Measurements from ENCODE around the gene P4HA1. TPM values are rescaled to one million over a fixed set of nuclear protein-coding genes. Genes with fewer than 3 reads are reported as not detected.

Gene P4HA1
- polyA plus RNA-seq, 1 donor from 2014 or later, result 24.2 TPM

- no peak overlapping the region for H3K27ac ChIP-seq (ENCODE audit: low read length)
- H4K20me1 ChIP-seq (ENCODE audit: insufficient read depth), result no peaks in the 10 kb centered on the region
- no peak overlapping the region for H3K4me2 ChIP-seq (ENCODE audit: low read length)
- no peak overlapping the region for H3K4me3 ChIP-seq (ENCODE audit: low read length)
- H3F3A ChIP-seq (ENCODE audit: insufficient read depth, low read length, poor library complexity, severe bottlenecking), result no peaks in the 10 kb centered on the region
- TF ChIP-seq RAD21 (conservative IDR thresholded peaks at IDR 0.05) (no peak), EZH2 (IDR thresholded peaks at IDR 0.05; ENCODE audit: borderline replicate concordance, insufficient read depth, low read length, poor library complexity, severe bottlenecking) (no peak), TAF1 (IDR thresholded peaks at IDR 0.05; ENCODE audit: low read depth) (no peak), SMC3 (conservative IDR thresholded peaks at IDR 0.05; ENCODE audit: poor library complexity) (no peak), EP300 (conservative IDR thresholded peaks at IDR 0.05; ENCODE audit: poor library complexity, severe bottlenecking) (no peak), POLR2AphosphoS5 (IDR thresholded peaks at IDR 0.05) (no peak), MXI1 (conservative IDR thresholded peaks at IDR 0.05; ENCODE audit: poor library complexity, severe bottlenecking) (no peak), REST (IDR thresholded peaks at IDR 0.05; ENCODE audit: borderline replicate concordance) (no peak), CTCF (IDR thresholded peaks at IDR 0.05; ENCODE audit: poor library complexity, severe bottlenecking) (no peak)
- no peak overlapping the region for H2AFZ ChIP-seq (ENCODE audit: low read depth, low read length)
- H3K9me2 ChIP-seq (ENCODE audit: insufficient read depth, low read length), result no peaks in the 10 kb centered on the region
- no peaks in the 10 kb centered on the region for H3K9me3 ChIP-seq (ENCODE audit: low read length)
- no peak overlapping the region for H3K9ac ChIP-seq (ENCODE audit: low read length)
- no peaks in the 10 kb centered on the region for H3K36me3 ChIP-seq (ENCODE audit: insufficient read depth, low read length)
- H3K79me2 ChIP-seq (replicated peaks; ENCODE audit: insufficient read depth, low read length), result no peaks in the 10 kb centered on the region
- no peaks in the 10 kb centered on the region for H3K27me3 ChIP-seq (ENCODE audit: insufficient read depth, low read depth, low read length)
Observed at GRCh38 chr10:73021050-73021449, 75.6 kb downstream of the P4HA1 start.

GRCh38 chr10:73019100-73019499 is 77.6 kb downstream of the P4HA1 start:
- H4K20me1 ChIP-seq (ENCODE audit: insufficient read depth), result no peaks in the 10 kb centered on the region
- no peaks in the 10 kb centered on the region for H3K27me3 ChIP-seq (ENCODE audit: insufficient read depth, low read depth, low read length)
- TF ChIP-seq TAF1 (IDR thresholded peaks at IDR 0.05; ENCODE audit: low read depth), result no peak

GRCh38 chr10:73018632-73019031 is 78.0 kb downstream of the P4HA1 start:
- H3K4me3 ChIP-seq (ENCODE audit: low read length), result no peak overlapping the region
- TF ChIP-seq REST (IDR thresholded peaks at IDR 0.05; ENCODE audit: borderline replicate concordance), result no peak
- TF ChIP-seq RAD21 (conservative IDR thresholded peaks at IDR 0.05), result no peak
- no peak for TF ChIP-seq CTCF (IDR thresholded peaks at IDR 0.05; ENCODE audit: poor library complexity, severe bottlenecking)
- TF ChIP-seq TAF1 (IDR thresholded peaks at IDR 0.05; ENCODE audit: low read depth), result no peak
- TF ChIP-seq EP300 (conservative IDR thresholded peaks at IDR 0.05; ENCODE audit: poor library complexity, severe bottlenecking), result no peak
- TF ChIP-seq EZH2 (IDR thresholded peaks at IDR 0.05; ENCODE audit: borderline replicate concordance, insufficient read depth, low read length, poor library complexity, severe bottlenecking), result no peak
- no peak for TF ChIP-seq MXI1 (conservative IDR thresholded peaks at IDR 0.05; ENCODE audit: poor library complexity, severe bottlenecking)
- no peak for TF ChIP-seq POLR2AphosphoS5 (IDR thresholded peaks at IDR 0.05)
- TF ChIP-seq SMC3 (conservative IDR thresholded peaks at IDR 0.05; ENCODE audit: poor library complexity), result no peak
- no peak overlapping the region for H3K4me2 ChIP-seq (ENCODE audit: low read length)
- H3K27me3 ChIP-seq (ENCODE audit: insufficient read depth, low read depth, low read length), result no peaks in the 10 kb centered on the region
- no peak overlapping the region for H3K27ac ChIP-seq (ENCODE audit: low read length)
- no peak overlapping the region for H3K9ac ChIP-seq (ENCODE audit: low read length)
- no peaks in the 10 kb centered on the region for H3K9me3 ChIP-seq (ENCODE audit: low read length)
- H3K79me2 ChIP-seq (replicated peaks; ENCODE audit: insufficient read depth, low read length), result no peaks in the 10 kb centered on the region
- H3K36me3 ChIP-seq (ENCODE audit: insufficient read depth, low read length), result no peaks in the 10 kb centered on the region
- H4K20me1 ChIP-seq (ENCODE audit: insufficient read depth), result no peaks in the 10 kb centered on the region
- no peaks in the 10 kb centered on the region for H3K9me2 ChIP-seq (ENCODE audit: insufficient read depth, low read length)
- no peaks in the 10 kb centered on the region for H3F3A ChIP-seq (ENCODE audit: insufficient read depth, low read length, poor library complexity, severe bottlenecking)
- H2AFZ ChIP-seq (ENCODE audit: low read depth, low read length), result no peak overlapping the region

More at GRCh38 chr10:73019100-73019499, 77.6 kb downstream of the P4HA1 start:
- no peaks in the 10 kb centered on the region for H3K9me3 ChIP-seq (ENCODE audit: low read length)
- no peak overlapping the region for H2AFZ ChIP-seq (ENCODE audit: low read depth, low read length)
- no peaks in the 10 kb centered on the region for H3K36me3 ChIP-seq (ENCODE audit: insufficient read depth, low read length)
- no peak overlapping the region for H3K4me2 ChIP-seq (ENCODE audit: low read length)
- H3K79me2 ChIP-seq (replicated peaks; ENCODE audit: insufficient read depth, low read length), result no peaks in the 10 kb centered on the region
- no peak overlapping the region for H3K9ac ChIP-seq (ENCODE audit: low read length)
- H3K9me2 ChIP-seq (ENCODE audit: insufficient read depth, low read length), result no peaks in the 10 kb centered on the region
- no peaks in the 10 kb centered on the region for H3F3A ChIP-seq (ENCODE audit: insufficient read depth, low read length, poor library complexity, severe bottlenecking)
- no peak overlapping the region for H3K4me3 ChIP-seq (ENCODE audit: low read length)
- H3K27ac ChIP-seq (ENCODE audit: low read length), result no peak overlapping the region
